Prostate gland (tissue), 2 donors: ENCODE measurements around the gene PRPF31.

Experiments
- POLR2A ChIP-seq: fragments of 450-650 bp; IDR thresholded peaks from one replicate; pipeline ENCODE4 v1.6.1; 2016; ENCODE audit warnings: antibody characterized with exemption, mild to moderate bottlenecking
- TF ChIP-seq, protein P1 (sequence below), 4 experiments: fragments of 200-600 bp in 2 of 4; fragments of 450-650 bp in 2 of 4; sonication (generic) in 2 of 4; IDR thresholded peaks; 1 replicate in 3 of 4; 2 replicates in 1 of 4; pipeline ENCODE4 v1.5.1; 2016 to 2019; ENCODE audit warnings: antibody characterized with exemption in 4 of 4, mild to moderate bottlenecking in 2 of 4, moderate library complexity in 2 of 4

DNA sequence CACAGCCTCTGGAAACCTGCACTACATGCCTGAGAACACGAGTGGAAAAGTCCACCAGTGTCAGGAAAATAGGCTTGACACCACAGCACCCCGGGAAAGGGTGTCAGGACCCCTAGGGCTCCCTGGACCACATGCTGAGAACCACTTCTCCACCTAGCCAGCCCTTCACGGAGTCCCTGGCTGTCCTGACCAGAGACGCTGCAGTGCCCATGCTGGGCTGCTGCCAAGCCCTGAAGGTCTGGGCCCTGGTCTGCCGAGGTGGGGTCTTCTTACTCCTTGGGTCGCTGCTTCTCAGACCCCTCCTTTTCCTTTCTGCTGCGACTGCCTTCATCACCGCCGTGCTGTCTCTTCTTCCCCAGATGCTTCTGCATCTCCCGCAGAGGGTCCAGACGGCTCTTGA, 40.9 kb downstream of the PRPF31 start:
- TF ChIP-seq, protein P1, sequence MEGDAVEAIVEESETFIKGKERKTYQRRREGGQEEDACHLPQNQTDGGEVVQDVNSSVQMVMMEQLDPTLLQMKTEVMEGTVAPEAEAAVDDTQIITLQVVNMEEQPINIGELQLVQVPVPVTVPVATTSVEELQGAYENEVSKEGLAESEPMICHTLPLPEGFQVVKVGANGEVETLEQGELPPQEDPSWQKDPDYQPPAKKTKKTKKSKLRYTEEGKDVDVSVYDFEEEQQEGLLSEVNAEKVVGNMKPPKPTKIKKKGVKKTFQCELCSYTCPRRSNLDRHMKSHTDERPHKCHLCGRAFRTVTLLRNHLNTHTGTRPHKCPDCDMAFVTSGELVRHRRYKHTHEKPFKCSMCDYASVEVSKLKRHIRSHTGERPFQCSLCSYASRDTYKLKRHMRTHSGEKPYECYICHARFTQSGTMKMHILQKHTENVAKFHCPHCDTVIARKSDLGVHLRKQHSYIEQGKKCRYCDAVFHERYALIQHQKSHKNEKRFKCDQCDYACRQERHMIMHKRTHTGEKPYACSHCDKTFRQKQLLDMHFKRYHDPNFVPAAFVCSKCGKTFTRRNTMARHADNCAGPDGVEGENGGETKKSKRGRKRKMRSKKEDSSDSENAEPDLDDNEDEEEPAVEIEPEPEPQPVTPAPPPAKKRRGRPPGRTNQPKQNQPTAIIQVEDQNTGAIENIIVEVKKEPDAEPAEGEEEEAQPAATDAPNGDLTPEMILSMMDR (IDR thresholded peaks at IDR 0.05) = no peak
- TF ChIP-seq POLR2A = no peak
